ENCODE results near the gene RUNDC3A. TPM values are rescaled to one million over a fixed set of nuclear protein-coding genes. Genes with fewer than 3 reads are reported as not detected.
"Not testable (repeated sequence)": the region's sequence is repeated elsewhere in the genome, so short reads cannot be mapped to it uniquely, and the experiment has no call there.

RUNDC3A gene
- total RNA-seq, 1 donor from 2014 or later, result 0.41 TPM

DNA sequence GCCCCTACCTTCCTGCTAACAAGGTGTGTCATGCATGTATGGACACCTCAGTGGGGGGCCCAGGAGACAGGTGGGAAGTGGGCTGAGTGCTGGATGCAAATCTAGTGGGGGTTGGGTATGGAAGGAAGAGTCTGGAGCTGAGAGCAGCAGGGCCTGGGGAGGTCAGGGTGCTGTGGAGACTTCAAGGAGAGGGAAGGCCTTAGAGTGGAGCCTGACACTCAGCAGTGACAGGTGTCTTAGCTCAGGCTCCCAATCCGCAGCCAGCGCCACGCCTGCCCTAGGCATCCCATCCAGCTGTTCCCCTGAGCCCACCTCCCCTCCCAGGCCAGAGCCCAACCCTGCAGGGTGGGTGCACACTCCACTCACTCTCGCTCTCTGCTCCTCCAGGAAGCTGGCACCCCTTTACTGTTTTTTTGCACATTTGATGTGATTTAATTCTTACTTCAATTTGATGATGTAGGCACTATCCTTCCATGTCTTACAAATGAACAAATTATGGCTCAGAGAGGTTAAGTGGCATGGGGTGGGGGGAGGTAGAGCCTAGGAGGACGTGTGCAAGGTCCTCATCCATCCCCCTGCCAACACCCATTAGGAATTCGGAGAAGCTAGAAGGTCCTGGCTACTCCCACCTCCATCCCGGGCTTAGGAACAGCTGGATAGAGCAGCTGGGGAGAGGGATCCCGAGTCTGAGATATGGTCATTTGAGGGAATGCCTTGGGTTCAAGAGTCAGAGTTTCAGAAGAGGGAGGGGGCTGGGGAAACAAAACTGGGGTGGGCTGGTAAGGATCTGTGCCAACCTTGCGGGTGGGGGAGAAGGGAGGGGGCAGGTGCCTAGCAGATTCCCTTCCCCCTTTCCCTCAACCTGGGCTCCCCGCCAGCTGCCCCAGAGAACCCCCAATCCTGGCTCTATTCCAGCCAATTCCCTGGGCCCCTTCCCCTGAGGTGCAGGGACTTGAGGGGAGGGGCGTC lies 53.2 kb downstream of the RUNDC3A start:
- Histone ChIP-seq H3K27ac (replicated peaks) (no peak overlapping the region), H3K27me3 (ENCODE audit: low read depth) (peaks cover 32% of the 10 kb centered on the region), H3K9me3 (replicated peaks) (no peaks in the 10 kb centered on the region), H3K4me1 (peaks cover 30% of the 10 kb centered on the region), H3K36me3 (no peaks in the 10 kb centered on the region), H3K4me3 (no peak overlapping the region)
- no peak for TF ChIP-seq CTCF (IDR thresholded peaks at IDR 0.05; ENCODE audit: borderline replicate concordance)
- DNase-seq, result no peak
- intact Hi-C loops (cut with micrococcal nuclease), result no loop called here

- peak overlapping the region; percentile 79 for H3K4me3 ChIP-seq
- no peaks in the 10 kb centered on the region for H3K9me3 ChIP-seq (replicated peaks)
- peaks cover 30% of the 10 kb centered on the region for H3K4me1 ChIP-seq
- no peak overlapping the region for H3K27ac ChIP-seq (replicated peaks)
- no peaks in the 10 kb centered on the region for H3K36me3 ChIP-seq
- no peak for DNase-seq
- no peak for TF ChIP-seq CTCF (IDR thresholded peaks at IDR 0.05; ENCODE audit: borderline replicate concordance)
- intact Hi-C loops (cut with micrococcal nuclease), result no loop called here
- H3K27me3 ChIP-seq (ENCODE audit: low read depth), result peaks cover 41% of the 10 kb centered on the region
Measured at GRCh38 chr17:44362459-44362948, 54.1 kb downstream of the RUNDC3A start.

- DNase-seq, result no peak
- Histone ChIP-seq H3K27ac (replicated peaks) (peak overlapping the region; percentile 6), H3K4me1 (peaks cover 30% of the 10 kb centered on the region), H3K36me3 (no peaks in the 10 kb centered on the region), H3K4me3 (peak overlapping the region; percentile 79), H3K27me3 (ENCODE audit: low read depth) (peaks cover 44% of the 10 kb centered on the region), H3K9me3 (replicated peaks) (no peaks in the 10 kb centered on the region)
- intact Hi-C loops (cut with micrococcal nuclease), result no loop called here
- no peak for TF ChIP-seq CTCF (IDR thresholded peaks at IDR 0.05; ENCODE audit: borderline replicate concordance)
Measured at GRCh38 chr17:44362949-44363612, 54.7 kb downstream of the RUNDC3A start.

DNA sequence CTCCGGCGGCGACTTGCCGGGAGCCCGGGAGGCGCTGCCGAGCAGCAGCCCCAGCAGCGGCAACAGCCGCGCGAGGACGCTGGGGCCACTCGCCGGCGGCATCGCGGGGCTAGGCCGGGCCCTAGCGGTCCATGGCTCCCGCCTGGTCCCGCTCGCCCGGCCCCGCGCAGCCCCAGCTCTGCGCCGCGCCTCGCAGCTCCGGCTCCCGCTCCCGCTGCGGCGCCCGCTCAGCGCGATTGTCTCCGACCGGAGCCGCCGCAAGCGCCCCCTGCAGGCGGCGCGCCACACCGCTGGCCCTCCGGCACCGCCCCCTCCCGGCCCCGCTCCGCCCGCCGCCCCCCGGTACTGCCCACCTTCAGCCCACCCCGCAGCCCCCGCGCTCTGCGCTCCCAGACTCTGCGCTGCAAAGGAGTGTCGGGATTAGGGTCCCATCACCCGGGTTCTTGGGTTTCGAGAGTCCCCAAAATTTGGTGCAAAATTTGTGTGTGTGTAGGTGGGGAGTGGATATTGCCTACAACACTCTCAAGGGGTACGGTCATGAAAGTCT lies 55.3 kb downstream of the RUNDC3A start, which contains the start of gene FAM171A2:
FAM171A2 (minus strand) TSS at position 241 of the 547 bp plus-strand sequence; CDS start at position 102, 139 bp downstream.
- Histone ChIP-seq H3K9me3 (replicated peaks) (no peaks in the 10 kb centered on the region), H3K4me1 (peaks cover 30% of the 10 kb centered on the region), H3K36me3 (no peaks in the 10 kb centered on the region), H3K4me3 (peak within 1 kb of the TSS; percentile 79), H3K27me3 (ENCODE audit: low read depth) (peaks cover 49% of the 10 kb centered on the region), H3K27ac (replicated peaks) (peak within 1 kb of the TSS; percentile 6)
- TF ChIP-seq CTCF (IDR thresholded peaks at IDR 0.05; ENCODE audit: borderline replicate concordance), result peak; percentile 93
- intact Hi-C loops (cut with micrococcal nuclease), result no loop called here
- peak; percentile 60 for DNase-seq

DNA sequence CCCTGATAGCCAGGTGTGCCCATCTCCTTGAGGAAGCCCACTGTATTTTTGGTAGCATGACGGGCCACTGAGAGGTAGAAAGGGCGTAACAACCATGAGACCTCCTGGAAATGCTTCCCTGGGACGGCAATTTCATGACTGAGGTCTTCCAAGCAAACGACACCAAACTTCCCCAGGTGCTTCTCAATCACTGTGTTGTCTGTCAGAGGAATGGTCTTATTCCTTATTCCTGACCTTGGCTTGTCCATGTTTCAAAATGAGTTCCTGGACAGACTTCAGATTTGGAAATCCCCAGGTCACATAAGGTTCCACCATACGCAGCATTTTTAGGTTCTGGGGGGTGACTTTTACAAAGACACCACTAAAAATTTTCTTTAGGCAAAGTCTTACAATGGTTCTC lies 56.6 kb downstream of the RUNDC3A start:
- peaks cover 30% of the 10 kb centered on the region for H3K4me1 ChIP-seq
- intact Hi-C loops (cut with micrococcal nuclease); H3K4me3 ChIP-seq; H3K27ac ChIP-seq (replicated peaks); DNase-seq; H3K9me3 ChIP-seq (replicated peaks); H3K36me3 ChIP-seq: not testable (repeated sequence)
- peaks cover 60% of the 10 kb centered on the region for H3K27me3 ChIP-seq (ENCODE audit: low read depth)
